Measurements from ENCODE around the gene MAP3K21.

Gene MAP3K21

DNA sequence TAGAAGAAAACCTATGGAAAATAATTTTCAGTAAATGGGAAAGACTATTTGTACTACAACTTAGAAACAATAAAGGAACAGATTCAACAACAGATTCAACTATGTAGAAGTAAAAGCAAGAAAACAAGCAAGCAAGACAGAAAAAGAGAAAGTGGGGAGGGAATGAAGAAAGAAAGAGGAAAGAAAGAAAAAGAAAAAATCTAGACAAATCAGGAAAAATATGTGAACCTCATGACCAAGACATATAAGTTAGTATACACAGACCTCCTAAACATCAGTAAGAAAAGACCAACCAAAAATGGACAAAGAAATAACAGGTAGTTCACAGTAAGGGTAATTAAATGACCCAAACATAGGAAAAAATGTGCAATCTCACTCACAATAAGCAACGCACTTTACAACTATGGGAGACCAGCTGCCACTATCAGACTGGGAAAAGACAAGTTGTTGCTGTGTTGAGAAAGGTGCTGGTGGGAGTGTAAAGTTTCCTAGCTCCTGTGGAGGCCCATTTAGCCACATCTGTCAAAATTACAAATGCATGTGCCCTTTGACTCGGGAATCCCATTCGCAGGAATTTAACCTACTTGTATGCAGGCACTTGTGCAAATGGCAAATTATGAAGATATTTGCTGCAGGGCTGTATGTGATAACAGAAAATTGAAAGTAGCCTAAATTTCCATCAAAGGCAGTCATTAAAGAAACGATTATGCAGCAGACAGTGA lies 13.9 kb upstream of the MAP3K21 start:
- no peak for ATAC-seq
- TF ChIP-seq PPARA (CRISPR knock-in tag; IDR thresholded peaks at IDR 0.05; ENCODE audit: borderline replicate concordance) (no peak), RARB (CRISPR knock-in tag; IDR thresholded peaks at IDR 0.05) (no peak), ZNF70 (CRISPR knock-in tag; IDR thresholded peaks at IDR 0.05) (no peak), ISL1 (CRISPR knock-in tag; IDR thresholded peaks at IDR 0.05) (no peak), ZNF8 (CRISPR knock-in tag; IDR thresholded peaks at IDR 0.05) (no peak), ARNTL (CRISPR knock-in tag; IDR thresholded peaks at IDR 0.05; ENCODE audit: borderline replicate concordance, low read depth) (no peak), ZNF565 (CRISPR knock-in tag; conservative IDR thresholded peaks at IDR 0.05; ENCODE audit: low read depth) (no peak), TOX (CRISPR knock-in tag; IDR thresholded peaks at IDR 0.05; ENCODE audit: borderline replicate concordance) (no peak), ZC3H10 (CRISPR knock-in tag; IDR thresholded peaks at IDR 0.05) (no peak), OSR1 (CRISPR knock-in tag; IDR thresholded peaks at IDR 0.05) (no peak), BACH2 (CRISPR knock-in tag; IDR thresholded peaks at IDR 0.05; ENCODE audit: borderline replicate concordance) (no peak), SNAI2 (CRISPR knock-in tag; IDR thresholded peaks at IDR 0.05) (no peak), ESRRG (CRISPR knock-in tag; IDR thresholded peaks at IDR 0.05) (no peak), ZFP30 (CRISPR knock-in tag; IDR thresholded peaks at IDR 0.05) (no peak)
- TF ChIP-seq, protein P1, sequence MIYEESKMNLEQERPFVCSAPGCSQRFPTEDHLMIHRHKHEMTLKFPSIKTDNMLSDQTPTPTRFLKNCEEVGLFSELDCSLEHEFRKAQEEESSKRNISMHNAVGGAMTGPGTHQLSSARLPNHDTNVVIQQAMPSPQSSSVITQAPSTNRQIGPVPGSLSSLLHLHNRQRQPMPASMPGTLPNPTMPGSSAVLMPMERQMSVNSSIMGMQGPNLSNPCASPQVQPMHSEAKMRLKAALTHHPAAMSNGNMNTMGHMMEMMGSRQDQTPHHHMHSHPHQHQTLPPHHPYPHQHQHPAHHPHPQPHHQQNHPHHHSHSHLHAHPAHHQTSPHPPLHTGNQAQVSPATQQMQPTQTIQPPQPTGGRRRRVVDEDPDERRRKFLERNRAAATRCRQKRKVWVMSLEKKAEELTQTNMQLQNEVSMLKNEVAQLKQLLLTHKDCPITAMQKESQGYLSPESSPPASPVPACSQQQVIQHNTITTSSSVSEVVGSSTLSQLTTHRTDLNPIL (CRISPR knock-in tag; IDR thresholded peaks at IDR 0.05; ENCODE audit: low read depth) = no peak
- TF ChIP-seq, protein P2, sequence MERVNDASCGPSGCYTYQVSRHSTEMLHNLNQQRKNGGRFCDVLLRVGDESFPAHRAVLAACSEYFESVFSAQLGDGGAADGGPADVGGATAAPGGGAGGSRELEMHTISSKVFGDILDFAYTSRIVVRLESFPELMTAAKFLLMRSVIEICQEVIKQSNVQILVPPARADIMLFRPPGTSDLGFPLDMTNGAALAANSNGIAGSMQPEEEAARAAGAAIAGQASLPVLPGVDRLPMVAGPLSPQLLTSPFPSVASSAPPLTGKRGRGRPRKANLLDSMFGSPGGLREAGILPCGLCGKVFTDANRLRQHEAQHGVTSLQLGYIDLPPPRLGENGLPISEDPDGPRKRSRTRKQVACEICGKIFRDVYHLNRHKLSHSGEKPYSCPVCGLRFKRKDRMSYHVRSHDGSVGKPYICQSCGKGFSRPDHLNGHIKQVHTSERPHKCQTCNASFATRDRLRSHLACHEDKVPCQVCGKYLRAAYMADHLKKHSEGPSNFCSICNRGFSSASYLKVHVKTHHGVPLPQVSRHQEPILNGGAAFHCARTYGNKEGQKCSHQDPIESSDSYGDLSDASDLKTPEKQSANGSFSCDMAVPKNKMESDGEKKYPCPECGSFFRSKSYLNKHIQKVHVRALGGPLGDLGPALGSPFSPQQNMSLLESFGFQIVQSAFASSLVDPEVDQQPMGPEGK (CRISPR knock-in tag; IDR thresholded peaks at IDR 0.05; ENCODE audit: borderline replicate concordance) = no peak
- TF ChIP-seq, protein P3, sequence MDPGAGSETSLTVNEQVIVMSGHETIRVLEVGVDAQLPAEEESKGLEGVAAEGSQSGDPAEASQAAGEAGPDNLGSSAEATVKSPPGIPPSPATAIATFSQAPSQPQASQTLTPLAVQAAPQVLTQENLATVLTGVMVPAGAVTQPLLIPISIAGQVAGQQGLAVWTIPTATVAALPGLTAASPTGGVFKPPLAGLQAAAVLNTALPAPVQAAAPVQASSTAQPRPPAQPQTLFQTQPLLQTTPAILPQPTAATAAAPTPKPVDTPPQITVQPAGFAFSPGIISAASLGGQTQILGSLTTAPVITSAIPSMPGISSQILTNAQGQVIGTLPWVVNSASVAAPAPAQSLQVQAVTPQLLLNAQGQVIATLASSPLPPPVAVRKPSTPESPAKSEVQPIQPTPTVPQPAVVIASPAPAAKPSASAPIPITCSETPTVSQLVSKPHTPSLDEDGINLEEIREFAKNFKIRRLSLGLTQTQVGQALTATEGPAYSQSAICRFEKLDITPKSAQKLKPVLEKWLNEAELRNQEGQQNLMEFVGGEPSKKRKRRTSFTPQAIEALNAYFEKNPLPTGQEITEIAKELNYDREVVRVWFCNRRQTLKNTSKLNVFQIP (CRISPR knock-in tag; IDR thresholded peaks at IDR 0.05; ENCODE audit: borderline replicate concordance, low read depth) = no peak
- TF ChIP-seq, protein P4, sequence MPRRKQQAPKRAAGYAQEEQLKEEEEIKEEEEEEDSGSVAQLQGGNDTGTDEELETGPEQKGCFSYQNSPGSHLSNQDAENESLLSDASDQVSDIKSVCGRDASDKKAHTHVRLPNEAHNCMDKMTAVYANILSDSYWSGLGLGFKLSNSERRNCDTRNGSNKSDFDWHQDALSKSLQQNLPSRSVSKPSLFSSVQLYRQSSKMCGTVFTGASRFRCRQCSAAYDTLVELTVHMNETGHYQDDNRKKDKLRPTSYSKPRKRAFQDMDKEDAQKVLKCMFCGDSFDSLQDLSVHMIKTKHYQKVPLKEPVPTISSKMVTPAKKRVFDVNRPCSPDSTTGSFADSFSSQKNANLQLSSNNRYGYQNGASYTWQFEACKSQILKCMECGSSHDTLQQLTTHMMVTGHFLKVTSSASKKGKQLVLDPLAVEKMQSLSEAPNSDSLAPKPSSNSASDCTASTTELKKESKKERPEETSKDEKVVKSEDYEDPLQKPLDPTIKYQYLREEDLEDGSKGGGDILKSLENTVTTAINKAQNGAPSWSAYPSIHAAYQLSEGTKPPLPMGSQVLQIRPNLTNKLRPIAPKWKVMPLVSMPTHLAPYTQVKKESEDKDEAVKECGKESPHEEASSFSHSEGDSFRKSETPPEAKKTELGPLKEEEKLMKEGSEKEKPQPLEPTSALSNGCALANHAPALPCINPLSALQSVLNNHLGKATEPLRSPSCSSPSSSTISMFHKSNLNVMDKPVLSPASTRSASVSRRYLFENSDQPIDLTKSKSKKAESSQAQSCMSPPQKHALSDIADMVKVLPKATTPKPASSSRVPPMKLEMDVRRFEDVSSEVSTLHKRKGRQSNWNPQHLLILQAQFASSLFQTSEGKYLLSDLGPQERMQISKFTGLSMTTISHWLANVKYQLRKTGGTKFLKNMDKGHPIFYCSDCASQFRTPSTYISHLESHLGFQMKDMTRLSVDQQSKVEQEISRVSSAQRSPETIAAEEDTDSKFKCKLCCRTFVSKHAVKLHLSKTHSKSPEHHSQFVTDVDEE (CRISPR knock-in tag; IDR thresholded peaks at IDR 0.05) = no peak
- TF ChIP-seq, protein P5, sequence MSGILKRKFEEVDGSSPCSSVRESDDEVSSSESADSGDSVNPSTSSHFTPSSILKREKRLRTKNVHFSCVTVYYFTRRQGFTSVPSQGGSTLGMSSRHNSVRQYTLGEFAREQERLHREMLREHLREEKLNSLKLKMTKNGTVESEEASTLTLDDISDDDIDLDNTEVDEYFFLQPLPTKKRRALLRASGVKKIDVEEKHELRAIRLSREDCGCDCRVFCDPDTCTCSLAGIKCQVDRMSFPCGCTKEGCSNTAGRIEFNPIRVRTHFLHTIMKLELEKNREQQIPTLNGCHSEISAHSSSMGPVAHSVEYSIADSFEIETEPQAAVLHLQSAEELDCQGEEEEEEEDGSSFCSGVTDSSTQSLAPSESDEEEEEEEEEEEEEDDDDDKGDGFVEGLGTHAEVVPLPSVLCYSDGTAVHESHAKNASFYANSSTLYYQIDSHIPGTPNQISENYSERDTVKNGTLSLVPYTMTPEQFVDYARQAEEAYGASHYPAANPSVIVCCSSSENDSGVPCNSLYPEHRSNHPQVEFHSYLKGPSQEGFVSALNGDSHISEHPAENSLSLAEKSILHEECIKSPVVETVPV (CRISPR knock-in tag; IDR thresholded peaks at IDR 0.05) = no peak

DNA sequence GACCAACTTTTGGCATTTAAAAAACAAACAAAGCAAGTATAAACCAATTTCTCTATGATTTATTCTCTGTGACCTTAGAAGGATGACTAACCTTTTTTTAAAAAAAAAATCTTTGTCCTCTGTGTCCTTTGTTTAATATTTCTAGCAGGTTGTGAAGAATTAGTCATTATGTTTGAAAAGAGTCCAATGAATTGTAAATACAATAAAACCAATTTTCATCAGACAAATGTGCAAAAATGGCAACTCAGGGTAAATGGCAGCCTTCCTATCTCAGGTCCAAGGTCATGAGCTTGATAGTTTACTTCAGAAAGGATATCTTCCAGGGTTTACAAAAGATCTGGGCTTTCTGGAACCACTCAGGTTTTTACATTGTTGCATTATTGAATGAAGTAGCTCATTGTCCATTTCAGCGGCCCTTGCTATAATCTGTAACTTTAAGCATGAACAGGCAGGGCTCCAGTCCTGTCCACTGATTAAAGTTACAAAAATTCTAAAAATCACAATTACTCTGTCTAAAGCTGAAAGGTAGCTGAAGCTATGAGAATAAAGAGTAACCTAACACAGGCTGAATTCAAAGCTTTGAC lies 11.7 kb upstream of the MAP3K21 start:
- ATAC-seq = no peak
- TF ChIP-seq ZC3H10 (CRISPR knock-in tag; IDR thresholded peaks at IDR 0.05) (no peak), CSDC2 (CRISPR knock-in tag; IDR thresholded peaks at IDR 0.05) (no peak), ARNTL (CRISPR knock-in tag; IDR thresholded peaks at IDR 0.05; ENCODE audit: borderline replicate concordance, low read depth) (no peak), TOX (CRISPR knock-in tag; IDR thresholded peaks at IDR 0.05; ENCODE audit: borderline replicate concordance) (no peak), OSR1 (CRISPR knock-in tag; IDR thresholded peaks at IDR 0.05) (no peak), TCF4 (CRISPR knock-in tag; IDR thresholded peaks at IDR 0.05; ENCODE audit: borderline replicate concordance) (no peak), ESRRG (CRISPR knock-in tag; IDR thresholded peaks at IDR 0.05) (no peak), ZFP3 (CRISPR knock-in tag; IDR thresholded peaks at IDR 0.05) (no peak), ZNF70 (CRISPR knock-in tag; IDR thresholded peaks at IDR 0.05) (no peak), GLIS3 (CRISPR knock-in tag; IDR thresholded peaks at IDR 0.05) (no peak)
- TF ChIP-seq, protein P4 (CRISPR knock-in tag; IDR thresholded peaks at IDR 0.05) = no peak
- TF ChIP-seq, protein P5 (CRISPR knock-in tag; IDR thresholded peaks at IDR 0.05) = no peak
- TF ChIP-seq, protein P3 (CRISPR knock-in tag; IDR thresholded peaks at IDR 0.05; ENCODE audit: borderline replicate concordance, low read depth) = no peak

All from SK-N-SH treated with all-trans-retinoic acid at 6 μM for 48 hours (cell line).